NK-92 treated with Interleukin-12 subunit alpha and Interleukin-12 subunit beta, amount 100 ng/mL, for 24 hours (cell line): ENCODE measurements around the gene CCDC102A.

Experiments used
- DNase-seq: peaks from one replicate; lab custom pipeline; 2025; lab: John Stamatoyannopoulos, UW

The CCDC102A gene

GRCh38 chr16:57519796-57520360 lies 16.5 kb downstream of the CCDC102A start:
- peak; percentile 31 for DNase-seq

- no peak for DNase-seq
These were observed 17.4 kb downstream of the CCDC102A start for GRCh38 chr16:57518922-57519321.

DNA sequence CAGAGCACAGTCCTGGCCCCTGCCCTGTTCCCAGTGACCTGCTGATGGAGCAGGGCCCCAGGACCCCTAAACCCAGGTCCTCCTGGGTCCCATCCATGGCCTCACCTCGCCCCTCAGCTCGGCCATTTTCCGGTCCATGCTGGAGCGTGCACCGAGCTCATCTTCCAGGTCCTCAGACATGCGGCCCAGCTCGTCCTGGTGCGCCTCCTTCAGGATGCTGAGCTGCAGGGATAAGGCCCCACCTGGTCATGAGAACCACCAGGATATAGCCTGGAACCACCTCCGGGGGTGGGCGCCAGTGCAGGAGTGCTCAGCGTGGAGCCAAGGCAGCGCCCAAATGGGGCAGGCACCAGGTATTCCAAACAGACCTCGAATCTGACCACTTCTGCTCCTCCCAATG lies 17.9 kb downstream of the CCDC102A start:
- no peak for DNase-seq

GRCh38 chr16:57517397-57518367 lies 18.7 kb downstream of the CCDC102A start:
- DNase-seq: no peak

DNA sequence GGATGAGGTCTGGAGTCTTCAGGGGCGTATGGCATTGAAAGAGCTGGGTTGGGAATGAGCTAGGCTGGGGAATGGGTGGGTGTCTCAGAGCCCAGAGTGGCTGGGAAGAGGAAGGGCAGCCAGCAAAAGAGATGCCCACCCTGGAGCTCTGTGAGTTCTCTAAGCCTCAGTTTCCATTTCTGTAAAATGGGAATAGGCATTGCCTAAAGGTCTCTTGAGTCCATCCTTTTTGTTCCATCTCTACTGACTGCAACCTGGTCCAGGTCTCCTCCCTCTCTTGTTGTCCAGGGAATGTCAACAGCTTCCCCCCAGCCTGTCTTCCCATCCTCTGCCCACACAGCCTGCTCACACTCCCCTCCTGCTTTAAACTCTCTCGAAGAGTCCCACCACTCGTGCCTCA lies 19.6 kb downstream of the CCDC102A start:
- no peak for DNase-seq

DNA sequence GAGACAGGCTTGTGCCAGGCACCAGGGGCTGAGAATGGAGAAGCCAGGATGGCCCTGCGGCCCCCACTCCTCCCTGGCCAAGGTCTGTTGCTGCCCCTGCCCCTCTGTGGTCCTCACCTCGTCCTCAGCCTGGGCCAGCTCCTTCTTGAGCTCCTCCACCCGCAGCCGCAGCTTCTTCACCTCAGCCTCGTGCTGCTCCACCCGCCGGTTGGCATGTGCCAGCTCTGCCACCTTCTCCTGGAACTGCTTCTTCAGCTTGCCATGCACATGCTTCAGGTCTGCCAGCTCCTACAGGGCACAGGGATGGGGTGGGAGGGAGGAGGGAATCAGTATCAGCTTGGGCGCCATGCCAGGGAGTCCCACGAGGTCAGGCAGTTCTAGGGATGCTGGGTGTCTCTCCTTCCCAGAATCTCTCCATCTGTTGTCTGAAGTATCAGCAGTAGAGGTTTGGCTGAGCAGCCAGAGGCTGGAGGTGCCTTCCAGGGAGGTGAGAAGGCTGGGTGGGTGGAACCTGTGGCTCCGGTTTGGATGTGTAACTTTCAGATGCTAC lies 20.1 kb downstream of the CCDC102A start:
- no peak for DNase-seq

- no peak for DNase-seq
These were observed 21.4 kb downstream of the CCDC102A start for GRCh38 chr16:57514791-57515600.

DNA sequence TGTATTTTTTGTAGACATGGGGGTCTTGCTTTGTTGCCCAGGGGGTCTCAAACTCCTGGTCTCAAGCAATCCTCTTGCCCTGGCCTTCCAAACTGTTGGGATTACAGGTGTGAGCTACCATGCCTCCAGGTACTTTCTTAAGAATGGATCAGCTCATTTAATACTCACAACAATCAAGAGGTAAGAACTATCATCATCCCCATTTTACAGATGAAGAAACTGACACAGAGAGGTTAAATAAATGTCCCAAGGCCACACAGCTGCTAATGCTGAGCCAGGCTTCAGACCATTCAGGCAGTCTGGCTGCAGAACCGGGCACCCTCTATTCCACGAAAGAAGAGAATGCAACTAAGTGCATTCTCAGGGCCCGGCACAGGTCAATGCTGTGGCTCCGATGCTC lies 22.0 kb downstream of the CCDC102A start:
- no peak for DNase-seq

GRCh38 chr16:57513371-57514102 lies 22.8 kb downstream of the CCDC102A start:
- DNase-seq: no peak

- no peak for DNase-seq
These were observed 23.9 kb downstream of the CCDC102A start for GRCh38 chr16:57512296-57513001.

- DNase-seq: no peak
These were observed 26.1 kb downstream of the CCDC102A start for GRCh38 chr16:57510016-57510871.

- no peak for DNase-seq
These were observed 27.0 kb downstream of the CCDC102A start for GRCh38 chr16:57509231-57509923.

GRCh38 chr16:57508035-57508425 lies 28.3 kb downstream of the CCDC102A start:
- no peak for DNase-seq

- DNase-seq: no peak
These were observed 29.0 kb downstream of the CCDC102A start for GRCh38 chr16:57507136-57508034.

- no peak for DNase-seq
These were observed 31.2 kb downstream of the CCDC102A start for GRCh38 chr16:57505169-57505568.

DNA sequence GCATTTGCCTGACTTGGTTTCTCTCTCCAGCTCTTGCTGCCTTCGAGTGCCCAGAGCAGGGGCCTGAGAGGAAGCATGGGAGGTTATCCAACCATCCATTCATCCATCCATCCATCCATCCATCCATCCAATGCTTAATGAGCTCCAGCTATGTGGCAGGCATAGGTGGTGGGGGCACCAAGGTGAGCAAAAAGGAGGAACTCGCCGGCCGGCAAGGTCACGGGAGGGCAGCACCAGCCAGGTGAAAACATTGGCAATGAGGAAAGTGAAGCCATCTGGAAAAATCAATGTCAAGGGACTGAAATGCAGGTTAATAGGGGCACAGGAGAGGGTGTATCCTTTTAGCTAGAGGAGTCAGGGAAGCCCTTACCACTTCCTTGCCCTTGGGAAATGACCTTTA lies 31.9 kb downstream of the CCDC102A start:
- DNase-seq: no peak

- no peak for DNase-seq
These were observed 32.4 kb downstream of the CCDC102A start for GRCh38 chr16:57504001-57504400.

DNA sequence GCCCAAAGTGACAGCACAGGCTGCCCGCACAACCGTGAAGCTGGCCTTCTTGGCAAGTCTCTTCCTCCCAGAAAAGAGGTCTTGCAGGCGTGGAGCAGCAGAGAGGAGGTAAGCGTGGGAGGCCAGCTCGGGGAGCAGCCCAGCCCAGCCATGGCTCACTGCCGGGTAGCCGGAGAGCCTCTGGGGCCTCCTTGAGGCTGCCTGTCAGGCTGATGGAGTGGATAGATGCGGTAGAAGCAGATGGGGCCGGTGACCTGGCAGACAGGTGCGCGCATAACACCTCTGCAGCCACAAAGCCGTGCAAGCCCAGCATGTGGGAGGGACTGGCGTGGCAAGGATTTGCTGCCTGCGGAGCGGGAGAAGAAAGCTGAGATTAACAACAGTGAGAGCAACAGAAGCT lies 33.0 kb downstream of the CCDC102A start:
- DNase-seq: no peak
